Dendritic cell treated with granulocyte-macrophage colony-stimulating factor and Interleukin-4, amounts not matched to agents 40 ng/mL and 50 ng/mL, for 4 days (primary cell): ENCODE data around the gene MYO1E.
A peak's percentile ranks its signal among the peaks of the same experiment; 100 is the strongest.

Experiments used
- H3K27ac Mint-ChIP-seq: one replicate; pipeline ENCODE4 v1.8.0; 2022; ENCODE audit warnings: mild to moderate bottlenecking, mixed read lengths
- H3K27me3 Mint-ChIP-seq: one replicate; pipeline ENCODE4 v1.8.0; 2022; ENCODE audit warnings: mild to moderate bottlenecking, mixed read lengths
- H3K36me3 Mint-ChIP-seq: one replicate; pipeline ENCODE4 v1.8.0; 2022; ENCODE audit warnings: low read depth, mixed read lengths
- H3K4me1 Mint-ChIP-seq: one replicate; pipeline ENCODE4 v1.8.0; 2022; ENCODE audit warnings: low read depth, mixed read lengths
- H3K4me3 Mint-ChIP-seq: one replicate; pipeline ENCODE4 v1.8.0; 2022; ENCODE audit warnings: mild to moderate bottlenecking, moderate library complexity, mixed read lengths
- H3K9me3 Mint-ChIP-seq: one replicate; pipeline ENCODE4 v1.8.0; 2022; ENCODE audit warnings: mixed read lengths
- intact Hi-C: fragments of 100-400 bp; cut with micrococcal nuclease; formaldehyde crosslinking; loops from one replicate; pipeline ENCODE4 v1.15.0; 2022

Gene MYO1E

DNA sequence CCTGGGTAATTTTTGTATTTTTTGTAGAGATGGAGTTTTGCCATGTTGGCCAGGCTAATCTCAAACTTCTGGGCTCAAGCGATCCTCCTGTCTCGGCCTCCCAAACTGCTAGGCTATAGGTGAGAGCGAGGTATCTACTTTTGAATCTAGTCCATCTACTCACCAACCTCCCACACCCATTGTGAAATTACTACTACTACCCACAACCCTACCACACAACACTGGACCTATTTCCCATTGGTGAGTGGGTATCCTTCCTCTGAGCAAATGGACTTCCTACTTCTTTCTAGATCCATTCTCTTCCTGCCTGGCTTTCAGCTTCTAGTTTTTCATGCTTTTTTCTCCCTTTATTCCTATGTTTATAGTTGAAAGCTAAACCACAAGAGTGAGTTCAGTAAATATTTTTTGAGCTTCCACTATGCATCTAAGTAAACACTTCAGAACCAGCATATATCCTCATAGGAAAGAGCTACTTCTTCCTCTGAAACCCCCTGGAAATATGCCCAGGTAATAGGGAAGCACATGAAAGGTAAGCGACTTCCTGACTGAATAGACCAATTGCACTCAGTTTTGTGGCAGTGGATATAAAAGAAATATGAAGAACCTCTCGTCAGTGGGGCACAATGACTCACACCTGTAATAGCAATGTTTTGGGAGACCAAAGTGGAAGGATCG, 39.1 kb downstream of the MYO1E start:
- H3K4me3 Mint-ChIP-seq: no peak overlapping the region
- H3K27me3 Mint-ChIP-seq: no peaks in the 10 kb centered on the region
- H3K36me3 Mint-ChIP-seq: peaks cover 4% of the 10 kb centered on the region
- intact Hi-C loops: no loop called here
- peaks cover 45% of the 10 kb centered on the region for H3K4me1 Mint-ChIP-seq
- H3K27ac Mint-ChIP-seq: peak overlapping the region; percentile 34
- no peaks in the 10 kb centered on the region for H3K9me3 Mint-ChIP-seq

DNA sequence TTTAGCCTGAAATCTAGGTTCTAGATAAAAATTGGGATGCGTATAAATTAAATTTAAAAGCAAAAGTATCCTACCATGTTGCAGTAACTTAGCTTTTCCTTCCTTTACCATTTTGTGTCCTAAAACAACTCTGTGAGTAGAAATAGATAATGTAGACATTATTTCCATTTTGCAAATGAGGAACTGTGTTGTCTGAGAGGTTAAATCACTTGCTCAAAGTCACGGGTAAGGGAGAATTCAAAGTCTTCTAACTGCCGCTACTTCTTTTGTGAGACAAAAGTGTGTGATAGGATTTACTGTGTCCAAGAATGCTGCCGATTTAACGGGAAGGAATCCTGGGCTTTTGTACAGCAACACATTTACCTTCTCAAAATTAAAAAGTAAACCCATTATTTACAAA, 40.7 kb downstream of the MYO1E start:
- Mint-ChIP-seq H3K27ac (no peak overlapping the region), H3K27me3 (no peaks in the 10 kb centered on the region), H3K4me3 (no peak overlapping the region), H3K9me3 (no peaks in the 10 kb centered on the region), H3K36me3 (peaks cover 4% of the 10 kb centered on the region), H3K4me1 (peaks cover 59% of the 10 kb centered on the region)
- intact Hi-C loops: no loop called here

DNA sequence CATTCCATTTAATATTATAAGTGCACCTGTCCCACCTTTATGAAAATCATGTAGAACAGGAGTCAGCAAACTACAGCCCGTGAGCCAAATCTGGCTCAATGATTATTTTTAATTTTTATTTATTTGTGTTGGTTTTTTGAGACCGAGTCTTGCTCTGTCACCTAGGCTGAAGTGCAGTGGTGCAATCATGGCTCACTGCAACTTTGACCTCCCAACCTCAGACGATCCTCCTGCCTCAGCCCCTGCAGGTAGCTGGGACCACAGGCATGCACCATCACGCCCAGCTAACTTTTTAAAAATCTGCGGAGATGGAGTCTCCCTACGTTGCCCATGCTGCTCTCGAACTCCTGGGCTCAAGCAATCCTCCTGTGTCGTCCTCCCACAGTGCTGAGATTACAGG, 42.0 kb downstream of the MYO1E start:
- Mint-ChIP-seq H3K36me3 (peaks cover under 1% of the 10 kb centered on the region), H3K4me3 (no peak overlapping the region), H3K9me3 (no peaks in the 10 kb centered on the region), H3K4me1 (peaks cover 70% of the 10 kb centered on the region), H3K27me3 (no peaks in the 10 kb centered on the region), H3K27ac (peak overlapping the region; percentile 2)
- intact Hi-C loops: no loop called here

DNA sequence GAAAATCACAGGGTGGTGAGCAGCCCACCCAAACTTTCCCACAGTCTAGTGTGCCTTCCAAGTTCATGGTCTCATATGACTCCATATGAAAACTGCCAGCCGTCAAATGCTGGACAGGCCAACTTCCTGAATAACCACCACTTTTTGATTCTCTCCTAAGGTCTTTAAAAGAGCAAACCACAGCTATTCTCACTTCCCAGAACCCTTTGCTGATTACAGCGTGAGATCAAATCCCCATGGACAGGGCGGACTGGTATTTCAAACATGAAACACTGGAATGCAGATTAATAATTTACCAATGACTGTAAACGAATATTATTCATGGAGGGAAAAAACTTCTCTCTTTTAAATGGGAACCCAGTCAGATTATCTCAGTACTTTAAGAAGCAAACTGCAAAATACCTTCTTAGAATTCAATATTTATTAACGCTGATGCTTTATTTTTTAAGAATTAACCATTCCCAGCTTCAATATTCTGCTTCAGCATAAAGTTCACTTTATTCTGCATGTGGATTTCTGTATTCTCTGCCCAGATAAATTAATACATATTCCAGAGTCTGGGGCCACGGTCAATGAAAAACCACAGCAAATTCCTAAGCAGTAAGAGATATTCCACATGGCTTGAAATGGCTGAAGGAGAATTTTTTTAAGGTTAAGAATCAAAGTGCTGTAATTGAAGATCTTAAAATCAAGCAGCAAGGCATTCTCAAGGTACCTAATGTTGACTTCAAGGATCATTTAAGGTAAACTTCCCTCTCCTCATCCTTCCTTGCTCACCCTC, 42.9 kb downstream of the MYO1E start:
- intact Hi-C loops: no loop called here
- no peaks in the 10 kb centered on the region for H3K36me3 Mint-ChIP-seq
- H3K4me1 Mint-ChIP-seq: peaks cover 69% of the 10 kb centered on the region
- no peak overlapping the region for H3K4me3 Mint-ChIP-seq
- H3K27me3 Mint-ChIP-seq: no peaks in the 10 kb centered on the region
- no peak overlapping the region for H3K27ac Mint-ChIP-seq
- no peaks in the 10 kb centered on the region for H3K9me3 Mint-ChIP-seq

DNA sequence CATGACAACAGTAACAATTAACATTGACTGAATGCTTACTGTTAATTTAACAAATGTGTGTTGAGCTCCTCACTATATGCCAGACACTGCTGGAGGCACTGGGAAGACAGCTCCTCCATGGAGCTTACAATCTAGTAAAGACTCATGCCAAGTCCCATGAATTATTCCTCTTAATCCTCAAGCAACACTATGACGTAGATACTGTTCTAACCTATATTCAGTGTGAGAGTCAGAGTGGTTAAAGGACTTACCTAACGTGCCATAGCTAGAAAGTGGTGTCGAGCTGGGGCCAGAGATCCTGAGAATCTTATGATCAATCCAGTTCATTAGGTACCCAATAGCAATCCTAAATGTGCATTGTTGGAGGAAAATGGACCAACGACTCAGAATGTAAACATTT, 43.6 kb downstream of the MYO1E start:
- Mint-ChIP-seq H3K4me1 (peaks cover 68% of the 10 kb centered on the region), H3K27me3 (no peaks in the 10 kb centered on the region), H3K9me3 (no peaks in the 10 kb centered on the region), H3K36me3 (peaks cover 2% of the 10 kb centered on the region), H3K4me3 (no peak overlapping the region), H3K27ac (no peak overlapping the region)
- intact Hi-C loops: no loop called here

DNA sequence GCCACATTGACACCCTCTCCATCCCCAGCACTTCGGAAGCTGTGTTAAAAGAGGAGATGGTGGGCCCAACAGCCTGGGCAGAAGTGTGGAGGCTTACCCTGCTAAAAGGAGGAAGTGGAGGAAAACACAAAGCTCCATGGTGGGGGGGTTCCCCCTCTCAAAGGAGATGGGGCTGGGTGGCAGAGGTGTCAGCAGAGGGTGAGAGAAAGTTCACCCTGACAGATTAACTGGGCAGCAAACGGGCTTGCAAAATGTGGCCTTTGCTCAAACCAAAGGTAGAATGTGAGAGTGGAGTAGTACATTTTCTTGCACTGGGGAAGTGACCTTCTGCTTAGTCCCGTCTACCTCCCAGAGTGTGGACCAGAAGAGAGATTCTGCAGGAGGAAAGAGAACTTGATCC, 44.7 kb downstream of the MYO1E start:
- no peaks in the 10 kb centered on the region for H3K9me3 Mint-ChIP-seq
- H3K27me3 Mint-ChIP-seq: no peaks in the 10 kb centered on the region
- H3K36me3 Mint-ChIP-seq: peaks cover 12% of the 10 kb centered on the region
- H3K27ac Mint-ChIP-seq: peak overlapping the region; percentile 8
- peaks cover 69% of the 10 kb centered on the region for H3K4me1 Mint-ChIP-seq
- no peak overlapping the region for H3K4me3 Mint-ChIP-seq
- intact Hi-C loops: no loop called here

DNA sequence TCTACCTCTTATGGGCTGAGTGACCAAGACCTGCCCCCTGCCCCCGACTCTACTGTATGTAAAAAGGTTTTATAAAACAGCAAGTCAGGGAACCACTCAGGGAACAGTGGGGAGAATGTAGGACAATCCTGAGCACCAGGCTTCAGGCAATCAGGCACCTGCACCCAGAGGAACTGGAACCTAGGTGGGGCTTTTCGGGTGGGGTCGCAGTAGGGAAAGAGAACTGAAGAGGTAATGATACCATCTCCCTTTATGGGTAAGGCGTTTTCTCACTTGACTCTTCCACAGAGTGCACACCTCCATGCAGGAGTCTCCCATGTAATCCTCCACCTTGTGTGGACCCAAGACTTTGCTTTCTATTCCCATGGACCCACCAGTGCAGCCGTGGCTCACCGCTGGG, 45.8 kb downstream of the MYO1E start:
- Mint-ChIP-seq H3K27ac (no peak overlapping the region), H3K36me3 (peaks cover 12% of the 10 kb centered on the region), H3K27me3 (no peaks in the 10 kb centered on the region), H3K9me3 (no peaks in the 10 kb centered on the region), H3K4me3 (no peak overlapping the region), H3K4me1 (peaks cover 65% of the 10 kb centered on the region)
- intact Hi-C loops: no loop called here

DNA sequence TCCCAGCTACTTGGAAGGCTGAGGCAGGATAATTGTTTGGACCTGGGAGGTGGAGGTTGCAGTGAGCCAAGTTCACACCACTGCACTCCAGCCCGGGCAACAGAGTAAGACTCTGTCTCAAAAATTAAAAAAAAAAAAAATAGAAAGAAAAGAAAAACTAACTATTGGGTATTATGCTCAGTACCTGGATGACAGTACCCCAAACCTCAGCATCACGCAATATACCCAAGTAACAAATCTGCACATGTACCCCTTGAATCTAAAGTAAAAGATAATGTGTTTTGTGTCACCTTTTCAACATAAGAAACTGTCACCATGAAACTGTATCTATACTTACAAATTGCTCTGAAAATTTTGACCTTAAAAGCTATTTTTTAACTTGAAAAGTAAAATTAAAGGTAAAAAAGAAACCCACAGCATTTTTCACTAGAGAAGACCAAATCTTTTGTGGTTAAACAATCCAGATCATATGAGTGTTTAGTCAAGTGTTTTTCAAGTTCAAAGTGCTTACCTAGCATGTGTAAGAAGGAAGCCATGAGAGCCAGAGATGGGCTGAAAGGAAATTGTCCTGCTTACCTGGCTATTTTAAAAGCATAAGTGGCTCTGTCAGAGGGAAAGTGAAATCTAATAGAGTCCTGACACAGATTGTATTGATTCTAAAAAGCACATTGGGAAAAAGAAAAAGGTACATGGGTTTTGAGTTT, 50.5 kb downstream of the MYO1E start:
- H3K4me1 Mint-ChIP-seq: peaks cover 36% of the 10 kb centered on the region
- peaks cover 6% of the 10 kb centered on the region for H3K9me3 Mint-ChIP-seq
- H3K27ac Mint-ChIP-seq: peak overlapping the region; percentile 63
- H3K27me3 Mint-ChIP-seq: no peaks in the 10 kb centered on the region
- peaks cover 19% of the 10 kb centered on the region for H3K36me3 Mint-ChIP-seq
- intact Hi-C loops: no loop called here
- no peak overlapping the region for H3K4me3 Mint-ChIP-seq

DNA sequence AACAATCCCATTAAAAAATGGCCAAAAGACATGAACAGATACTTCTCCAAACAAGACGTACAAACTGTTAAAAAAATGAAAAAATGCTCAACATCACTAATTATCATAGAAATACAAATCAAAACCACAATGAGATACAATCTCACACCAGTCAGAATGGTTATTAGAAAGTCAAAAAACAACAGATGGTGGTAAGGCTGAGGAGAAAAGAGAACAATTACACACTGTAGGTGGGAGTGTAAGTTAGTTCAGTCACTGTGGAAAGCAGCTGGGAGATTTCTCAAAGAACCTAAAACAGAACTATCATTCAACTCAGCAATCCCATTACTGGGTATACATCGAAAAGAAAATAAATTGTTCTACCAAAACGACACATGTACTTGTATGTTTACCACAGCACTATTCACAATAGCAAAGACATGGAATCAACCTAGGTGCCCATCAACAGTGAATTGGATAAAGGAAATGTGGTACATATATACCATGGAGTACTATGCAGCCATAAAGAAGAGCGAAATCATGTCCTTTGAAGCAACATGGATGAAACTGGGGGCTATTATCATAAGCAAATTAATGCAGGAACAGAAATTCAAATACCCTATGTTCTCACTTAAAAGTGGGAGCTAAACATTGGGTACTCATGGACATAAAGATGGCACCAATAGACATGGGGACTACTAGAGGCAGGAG, 51.5 kb downstream of the MYO1E start:
- no peak overlapping the region for H3K4me3 Mint-ChIP-seq
- intact Hi-C loops: no loop called here
- peaks cover 8% of the 10 kb centered on the region for H3K9me3 Mint-ChIP-seq
- no peaks in the 10 kb centered on the region for H3K27me3 Mint-ChIP-seq
- peaks cover 29% of the 10 kb centered on the region for H3K4me1 Mint-ChIP-seq
- H3K27ac Mint-ChIP-seq: peak overlapping the region; percentile 63
- H3K36me3 Mint-ChIP-seq: peaks cover 19% of the 10 kb centered on the region

DNA sequence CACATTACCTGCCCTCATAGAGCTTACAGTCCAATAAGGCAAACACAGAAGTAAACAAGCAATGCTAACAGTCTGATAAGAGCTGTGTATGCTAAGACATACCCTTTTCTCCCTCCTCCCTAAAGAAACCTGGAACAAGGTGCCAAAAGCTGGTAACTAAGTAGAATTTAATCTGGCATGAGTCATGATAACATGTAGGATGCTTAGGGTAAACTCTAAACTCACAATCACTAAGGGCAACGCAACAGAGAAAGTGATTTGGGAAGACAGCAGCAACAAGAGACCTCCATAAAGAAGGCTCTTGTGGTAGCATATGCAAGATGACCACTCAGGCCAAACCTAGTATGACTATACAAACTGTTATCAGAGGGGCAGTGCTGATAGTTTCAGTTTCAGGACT, 55.5 kb downstream of the MYO1E start:
- intact Hi-C loops: no loop called here
- Mint-ChIP-seq H3K4me1 (peaks cover 38% of the 10 kb centered on the region), H3K27me3 (no peaks in the 10 kb centered on the region), H3K4me3 (no peak overlapping the region), H3K9me3 (peaks cover 8% of the 10 kb centered on the region), H3K27ac (peak overlapping the region; percentile 30), H3K36me3 (peaks cover 7% of the 10 kb centered on the region)

DNA sequence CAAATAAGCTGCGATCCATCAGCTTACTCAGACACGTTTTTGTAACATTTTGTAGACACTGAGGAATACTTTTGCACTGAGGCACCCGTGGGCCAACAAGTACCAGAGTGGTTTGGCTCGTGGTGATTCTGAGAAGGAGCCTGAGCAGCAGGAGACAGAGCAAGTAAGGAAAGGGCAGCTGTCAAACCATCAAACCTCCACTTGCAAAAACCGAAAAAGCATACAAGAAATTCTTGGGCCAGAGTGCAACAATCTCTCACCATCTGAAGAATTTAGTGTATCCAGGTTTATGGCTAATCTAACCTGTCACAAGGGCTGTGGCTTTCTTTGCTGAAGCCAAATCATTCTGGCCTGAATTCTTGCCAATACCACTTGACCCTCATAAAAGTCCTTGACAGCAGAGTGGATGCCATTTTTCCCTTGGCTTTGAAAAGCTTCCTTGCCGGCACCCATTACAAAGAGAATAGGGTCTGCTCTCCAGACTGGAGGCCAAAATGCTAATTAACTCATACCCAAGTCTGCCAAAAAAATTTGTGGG, 56.7 kb downstream of the MYO1E start:
- intact Hi-C loops: no loop called here
- no peak overlapping the region for H3K4me3 Mint-ChIP-seq
- no peaks in the 10 kb centered on the region for H3K27me3 Mint-ChIP-seq
- no peak overlapping the region for H3K27ac Mint-ChIP-seq
- H3K9me3 Mint-ChIP-seq: peaks cover 8% of the 10 kb centered on the region
- peaks cover 50% of the 10 kb centered on the region for H3K4me1 Mint-ChIP-seq
- H3K36me3 Mint-ChIP-seq: peaks cover 9% of the 10 kb centered on the region

DNA sequence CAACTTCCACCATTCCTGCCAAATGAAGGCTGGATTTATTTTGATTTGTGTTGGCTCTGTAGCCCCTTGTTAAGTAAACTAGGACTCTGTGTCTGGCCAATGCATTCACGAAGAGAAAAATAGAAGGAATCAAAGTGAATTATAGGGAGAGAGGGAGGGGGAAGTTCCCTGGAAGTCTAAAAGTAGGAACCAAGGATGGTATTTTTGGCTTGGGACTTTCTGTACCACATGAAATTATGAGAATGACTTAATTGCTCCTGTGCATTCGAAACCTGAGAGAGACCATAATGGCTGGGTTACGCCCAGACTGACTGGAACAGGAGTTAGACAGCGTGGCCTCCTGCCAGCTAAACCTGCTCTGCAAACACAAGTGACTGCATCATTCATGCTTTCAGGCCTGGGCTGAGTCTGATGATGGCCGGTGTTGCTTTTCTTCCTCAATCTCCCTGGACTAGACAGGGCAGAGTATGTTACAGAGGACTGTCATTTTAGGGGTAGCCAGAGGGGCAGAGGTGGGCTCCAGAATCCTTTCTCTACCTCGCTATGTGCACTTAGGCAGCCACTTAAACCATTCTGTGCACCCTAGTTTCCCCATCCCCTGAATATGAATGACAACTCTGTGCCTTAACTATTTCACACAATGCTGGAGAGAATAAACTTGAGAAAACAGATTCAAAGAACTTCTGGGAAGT, 58.9 kb downstream of the MYO1E start:
- H3K27ac Mint-ChIP-seq: peak overlapping the region; percentile 69
- intact Hi-C loops: no loop called here
- peak overlapping the region; percentile 14 for H3K4me3 Mint-ChIP-seq
- H3K9me3 Mint-ChIP-seq: peaks cover 8% of the 10 kb centered on the region
- H3K4me1 Mint-ChIP-seq: peaks cover 68% of the 10 kb centered on the region
- H3K27me3 Mint-ChIP-seq: no peaks in the 10 kb centered on the region
- peaks cover 22% of the 10 kb centered on the region for H3K36me3 Mint-ChIP-seq

DNA sequence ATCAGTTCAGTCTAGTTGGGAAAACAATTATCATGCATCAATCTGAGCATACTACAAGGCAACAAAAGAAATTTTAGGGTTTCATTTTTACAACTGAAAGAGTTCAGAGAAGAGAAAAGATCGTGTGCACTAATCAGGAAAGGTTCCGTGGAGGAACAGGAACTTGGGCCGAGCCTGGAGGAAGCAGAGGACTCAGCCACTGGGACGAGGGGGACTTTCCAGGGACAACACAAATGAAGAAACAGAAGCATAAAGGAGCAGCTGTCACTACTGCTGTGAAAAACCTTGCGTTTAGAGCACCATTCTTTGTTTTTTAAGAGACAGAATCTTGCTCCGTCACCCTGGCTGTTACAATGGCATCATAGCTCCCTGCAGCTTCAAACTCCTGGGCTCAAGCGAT, 60.5 kb downstream of the MYO1E start:
- Mint-ChIP-seq H3K9me3 (peaks cover 2% of the 10 kb centered on the region), H3K27ac (peak overlapping the region; percentile 72), H3K4me1 (peaks cover 63% of the 10 kb centered on the region), H3K27me3 (no peaks in the 10 kb centered on the region), H3K36me3 (peaks cover 15% of the 10 kb centered on the region), H3K4me3 (peak overlapping the region; percentile 37)
- intact Hi-C loops: no loop called here
